GM12874 (cell line): ENCODE data around the gene GJC1.

Source experiments
- CTCF ChIP-seq: IDR thresholded peaks from 2 replicates; pipeline ENCODE4 v1.5.1; 2011; ENCODE audit warnings: low read depth, mild to moderate bottlenecking, control low read depth, low read length, moderate library complexity; ENCODE audit not compliant: insufficient read depth

The GJC1 gene

GRCh38 chr17:44773140-44773539 lies 56.9 kb downstream of the GJC1 start:
- no peak for TF ChIP-seq CTCF

DNA sequence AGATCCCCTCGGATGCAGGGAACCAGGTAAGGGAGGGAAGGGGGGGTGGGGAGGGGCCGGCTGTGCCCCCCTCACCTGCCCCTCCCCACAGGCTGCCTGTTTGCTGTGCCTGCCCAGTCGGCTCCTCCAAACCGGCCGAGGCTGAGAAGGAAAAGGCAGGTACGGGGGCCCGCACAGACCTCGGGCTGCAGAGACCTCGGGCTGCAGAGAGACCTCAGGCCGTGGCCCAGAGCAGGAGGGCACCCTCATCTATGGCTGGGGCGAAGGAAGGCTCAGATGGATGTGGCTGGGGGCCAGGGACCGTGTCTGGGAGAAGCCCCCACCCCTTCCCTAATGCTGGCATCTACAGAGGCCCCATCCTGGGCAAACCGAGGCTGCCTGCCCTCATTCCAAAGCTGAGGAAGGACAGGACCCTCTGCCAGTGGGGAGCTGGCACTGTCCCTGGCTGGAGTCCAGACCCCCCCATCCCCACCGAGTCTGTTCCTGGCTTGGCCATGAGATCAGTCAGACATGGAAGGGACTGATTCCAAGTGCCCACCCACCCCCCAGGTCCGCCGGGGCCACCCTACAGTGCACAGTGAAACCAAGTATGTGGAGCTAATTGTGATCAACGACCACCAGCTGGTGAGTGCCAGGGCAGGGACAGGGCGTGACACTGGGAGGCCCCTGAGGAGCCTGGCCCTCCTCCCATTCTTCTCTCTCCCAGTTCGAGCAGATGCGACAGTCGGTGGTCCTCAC lies 57.6 kb downstream of the GJC1 start:
- TF ChIP-seq CTCF = no peak

DNA sequence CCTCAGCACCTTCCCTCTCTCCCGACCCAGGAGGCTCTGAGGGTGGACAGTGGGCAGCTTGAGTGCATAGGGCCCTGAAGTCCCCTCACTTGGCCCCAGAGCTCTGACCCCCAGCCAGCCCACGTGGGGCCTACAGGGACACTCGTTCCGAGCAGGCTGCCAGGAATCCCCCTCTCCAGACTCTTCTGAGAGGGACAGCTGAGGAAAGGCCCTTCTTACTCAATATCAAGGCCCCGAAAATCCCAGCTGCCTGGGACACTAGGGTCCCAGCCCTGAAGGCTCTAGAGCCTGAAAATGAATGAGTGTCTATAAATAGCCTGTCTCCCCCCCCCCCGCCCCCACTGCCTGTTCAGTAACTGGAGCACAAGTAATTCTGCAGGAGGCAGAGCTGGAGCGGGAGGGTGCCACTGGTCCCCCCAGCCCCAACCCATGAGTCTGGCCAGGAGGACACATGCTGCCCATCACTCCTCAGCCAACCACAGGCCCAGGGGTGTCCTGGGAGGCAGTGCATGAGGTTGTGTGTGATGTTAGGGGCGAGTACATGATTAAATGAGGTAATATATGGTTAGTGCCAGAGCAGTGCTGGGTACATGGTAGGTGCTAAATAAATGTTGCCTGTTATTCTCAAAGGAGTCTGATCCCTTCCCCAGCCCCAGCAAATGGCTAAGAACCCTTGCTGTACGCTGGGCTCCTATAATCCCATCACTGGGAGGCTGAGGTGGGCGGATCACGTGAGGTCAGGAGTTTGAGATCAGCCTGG lies 59.7 kb downstream of the GJC1 start:
- TF ChIP-seq CTCF = no peak

GRCh38 chr17:44769647-44770084 lies 60.4 kb downstream of the GJC1 start:
- no peak for TF ChIP-seq CTCF

- TF ChIP-seq CTCF = no peak
Measured at GRCh38 chr17:44769230-44769629, 60.9 kb downstream of the GJC1 start.

- no peak for TF ChIP-seq CTCF
Measured at GRCh38 chr17:44768505-44769142, 61.5 kb downstream of the GJC1 start.

- no peak for TF ChIP-seq CTCF
Measured at GRCh38 chr17:44767493-44767892, 62.6 kb downstream of the GJC1 start.
